Activated naive CD4-positive, alpha-beta T cell treated with anti-CD3 and anti-CD28 coated beads, Interleukin-2, amount 10 ng/mL, durations not matched to agents 7 days and 5 days (primary cell): ENCODE results near the gene TJP2.

ENCODE experiments used
- CTCF ChIA-PET: fragments of 350-600 bp; sonication (Branson Sonifier 250); formaldehyde crosslinking; loops from one replicate; lab custom pipeline; 2021; ENCODE audit warnings: antibody characterized with exemption; lab: Charles Lee
- DNase-seq: peaks from one replicate; pipeline ENCODE4 v3.0.0-alpha.2; 2020
- H3K27ac Mint-ChIP-seq: one replicate; pipeline ENCODE4 v1.8.0; 2021; ENCODE audit warnings: mild to moderate bottlenecking, moderate library complexity, mixed read lengths
- H3K27me3 Mint-ChIP-seq: one replicate; pipeline ENCODE4 v1.8.0; 2021; ENCODE audit warnings: mild to moderate bottlenecking, mixed read lengths
- H3K36me3 Mint-ChIP-seq: one replicate; pipeline ENCODE4 v1.8.0; 2021; ENCODE audit warnings: mixed read lengths
- H3K4me1 Mint-ChIP-seq: one replicate; pipeline ENCODE4 v1.8.0; 2021; ENCODE audit warnings: mixed read lengths
- H3K4me3 Mint-ChIP-seq: one replicate; pipeline ENCODE4 v1.8.0; 2021; ENCODE audit warnings: mild to moderate bottlenecking, moderate library complexity, mixed read lengths
- H3K9me3 Mint-ChIP-seq: one replicate; pipeline ENCODE4 v1.8.0; 2021; ENCODE audit warnings: mixed read lengths

TJP2 gene

GRCh38 chr9:69206047-69206446, 32.0 kb downstream of the TJP2 start:
- Mint-ChIP-seq H3K4me3 (no peak overlapping the region), H3K9me3 (no peaks in the 10 kb centered on the region), H3K36me3 (no peaks in the 10 kb centered on the region), H3K27ac (no peak overlapping the region), H3K4me1 (peaks cover 8% of the 10 kb centered on the region), H3K27me3 (no peaks in the 10 kb centered on the region)
- DNase-seq = no peak
- CTCF ChIA-PET = interaction anchor here (0.7 kb wide), 1 partner anchor 12 kb away, joined by 3 read pairs; no protein-coding TSS in a partner anchor

- Mint-ChIP-seq H3K27me3 (no peaks in the 10 kb centered on the region), H3K9me3 (no peaks in the 10 kb centered on the region), H3K27ac (no peak overlapping the region), H3K36me3 (no peaks in the 10 kb centered on the region), H3K4me1 (no peaks in the 10 kb centered on the region), H3K4me3 (no peak overlapping the region)
- no peak for DNase-seq
- CTCF ChIA-PET = no interaction called here
These were observed 33.4 kb downstream of the TJP2 start for GRCh38 chr9:69207503-69207902.

- no peak overlapping the region for H3K27ac Mint-ChIP-seq
- DNase-seq = no peak
- H3K4me3 Mint-ChIP-seq = no peak overlapping the region
- CTCF ChIA-PET = no interaction called here
- H3K27me3 Mint-ChIP-seq = no peaks in the 10 kb centered on the region
- no peaks in the 10 kb centered on the region for H3K9me3 Mint-ChIP-seq
- no peaks in the 10 kb centered on the region for H3K4me1 Mint-ChIP-seq
- H3K36me3 Mint-ChIP-seq = no peaks in the 10 kb centered on the region
These were observed 37.5 kb downstream of the TJP2 start for GRCh38 chr9:69211424-69212036.

GRCh38 chr9:69213647-69214046, 39.6 kb downstream of the TJP2 start:
- H3K36me3 Mint-ChIP-seq = peaks cover 4% of the 10 kb centered on the region
- H3K27ac Mint-ChIP-seq = no peak overlapping the region
- no peak for DNase-seq
- CTCF ChIA-PET = interaction anchor here (1.1 kb wide), 1 partner anchor 10 kb away, joined by 3 read pairs; no protein-coding TSS in a partner anchor
- H3K4me1 Mint-ChIP-seq = no peaks in the 10 kb centered on the region
- H3K27me3 Mint-ChIP-seq = no peaks in the 10 kb centered on the region
- H3K4me3 Mint-ChIP-seq = no peak overlapping the region
- no peaks in the 10 kb centered on the region for H3K9me3 Mint-ChIP-seq

GRCh38 chr9:69214939-69215338, 40.9 kb downstream of the TJP2 start:
- Mint-ChIP-seq H3K4me3 (no peak overlapping the region), H3K27me3 (no peaks in the 10 kb centered on the region), H3K36me3 (peaks cover 5% of the 10 kb centered on the region), H3K27ac (no peak overlapping the region), H3K9me3 (no peaks in the 10 kb centered on the region), H3K4me1 (no peaks in the 10 kb centered on the region)
- no peak for DNase-seq
- CTCF ChIA-PET = interaction anchor here (1.5 kb wide), 1 partner anchor 162 kb away, joined by 3 read pairs; no protein-coding TSS in a partner anchor

- peaks cover 10% of the 10 kb centered on the region for H3K36me3 Mint-ChIP-seq
- CTCF ChIA-PET = no interaction called here
- DNase-seq = no peak
- H3K27me3 Mint-ChIP-seq = no peaks in the 10 kb centered on the region
- H3K4me1 Mint-ChIP-seq = no peaks in the 10 kb centered on the region
- H3K4me3 Mint-ChIP-seq = no peak overlapping the region
- no peak overlapping the region for H3K27ac Mint-ChIP-seq
- H3K9me3 Mint-ChIP-seq = no peaks in the 10 kb centered on the region
These were observed 41.9 kb downstream of the TJP2 start for GRCh38 chr9:69215774-69216485.

GRCh38 chr9:69218166-69218565, 44.1 kb downstream of the TJP2 start:
- CTCF ChIA-PET = no interaction called here
- peaks cover 11% of the 10 kb centered on the region for H3K36me3 Mint-ChIP-seq
- H3K27me3 Mint-ChIP-seq = no peaks in the 10 kb centered on the region
- no peaks in the 10 kb centered on the region for H3K4me1 Mint-ChIP-seq
- DNase-seq = no peak
- H3K9me3 Mint-ChIP-seq = no peaks in the 10 kb centered on the region
- H3K27ac Mint-ChIP-seq = no peak overlapping the region
- H3K4me3 Mint-ChIP-seq = no peak overlapping the region

GRCh38 chr9:69221036-69221435, 47.0 kb downstream of the TJP2 start:
- Mint-ChIP-seq H3K9me3 (no peaks in the 10 kb centered on the region), H3K4me1 (no peaks in the 10 kb centered on the region), H3K4me3 (no peak overlapping the region), H3K36me3 (peaks cover 14% of the 10 kb centered on the region), H3K27me3 (no peaks in the 10 kb centered on the region), H3K27ac (no peak overlapping the region)
- CTCF ChIA-PET = no interaction called here
- no peak for DNase-seq

GRCh38 chr9:69222970-69223369, 48.9 kb downstream of the TJP2 start:
- CTCF ChIA-PET = interaction anchor here (0.9 to 1.3 kb wide), 3 partner anchors 10 to 127 kb away, joined by 3 read pairs; no protein-coding TSS in a partner anchor
- Mint-ChIP-seq H3K36me3 (peaks cover 18% of the 10 kb centered on the region), H3K4me1 (no peaks in the 10 kb centered on the region), H3K27ac (no peak overlapping the region), H3K4me3 (no peak overlapping the region), H3K9me3 (no peaks in the 10 kb centered on the region), H3K27me3 (no peaks in the 10 kb centered on the region)
- DNase-seq = no peak

GRCh38 chr9:69223605-69224004, 49.5 kb downstream of the TJP2 start:
- DNase-seq = no peak
- CTCF ChIA-PET = interaction anchor here (0.6 to 1.3 kb wide), 4 partner anchors 11 to 178 kb away, joined by 3 read pairs; no protein-coding TSS in a partner anchor
- Mint-ChIP-seq H3K4me1 (no peaks in the 10 kb centered on the region), H3K4me3 (no peak overlapping the region), H3K27me3 (no peaks in the 10 kb centered on the region), H3K36me3 (peaks cover 16% of the 10 kb centered on the region), H3K27ac (no peak overlapping the region), H3K9me3 (no peaks in the 10 kb centered on the region)

- no peak for DNase-seq
- CTCF ChIA-PET = no interaction called here
- Mint-ChIP-seq H3K4me3 (no peak overlapping the region), H3K27ac (no peak overlapping the region), H3K36me3 (peaks cover 21% of the 10 kb centered on the region), H3K4me1 (no peaks in the 10 kb centered on the region), H3K9me3 (no peaks in the 10 kb centered on the region), H3K27me3 (no peaks in the 10 kb centered on the region)
These were observed 55.3 kb downstream of the TJP2 start for GRCh38 chr9:69229367-69229766.

- H3K4me1 Mint-ChIP-seq = no peaks in the 10 kb centered on the region
- DNase-seq = no peak
- no peaks in the 10 kb centered on the region for H3K9me3 Mint-ChIP-seq
- CTCF ChIA-PET = no interaction called here
- H3K4me3 Mint-ChIP-seq = no peak overlapping the region
- H3K27ac Mint-ChIP-seq = no peak overlapping the region
- no peaks in the 10 kb centered on the region for H3K27me3 Mint-ChIP-seq
- peaks cover 22% of the 10 kb centered on the region for H3K36me3 Mint-ChIP-seq
These were observed 58.1 kb downstream of the TJP2 start for GRCh38 chr9:69232135-69232534.

- CTCF ChIA-PET = no interaction called here
- peaks cover 24% of the 10 kb centered on the region for H3K36me3 Mint-ChIP-seq
These were observed 60.6 kb downstream of the TJP2 start for GRCh38 chr9:69234683-69235082.

GRCh38 chr9:69236188-69236587, 62.1 kb downstream of the TJP2 start:
- no peaks in the 10 kb centered on the region for H3K27me3 Mint-ChIP-seq
- no peak for DNase-seq
- H3K4me3 Mint-ChIP-seq = no peak overlapping the region
- no peaks in the 10 kb centered on the region for H3K9me3 Mint-ChIP-seq
- H3K36me3 Mint-ChIP-seq = peaks cover 23% of the 10 kb centered on the region
- no peaks in the 10 kb centered on the region for H3K4me1 Mint-ChIP-seq
- CTCF ChIA-PET = no interaction called here
- H3K27ac Mint-ChIP-seq = no peak overlapping the region

More at GRCh38 chr9:69234683-69235082, 60.6 kb downstream of the TJP2 start:
- Mint-ChIP-seq H3K4me1 (no peaks in the 10 kb centered on the region), H3K9me3 (no peaks in the 10 kb centered on the region), H3K4me3 (no peak overlapping the region), H3K27me3 (no peaks in the 10 kb centered on the region), H3K27ac (no peak overlapping the region)
- no peak for DNase-seq
